GM23338 (cell line): ENCODE data around the gene RFXANK.

Source experiments
- CTCF ChIP-seq, 2 experiments: fragments of 200-600 bp in 1 of 2; sonication (generic) in 1 of 2; conservative IDR thresholded peaks; 2 replicates each; pipeline versions ENCODE4 v1.5.1 to v1.6.1; 2016 to 2017; ENCODE audit warnings: antibody characterized with exemption in 2 of 2, low read depth in 2 of 2, mild to moderate bottlenecking in 2 of 2, moderate library complexity in 1 of 2
- EZH2 ChIP-seq: fragments of 200-600 bp; sonication (generic); IDR thresholded peaks from one replicate; pipeline ENCODE4 v1.8.0; 2017; ENCODE audit warnings: antibody characterized with exemption, mild to moderate bottlenecking, low read depth; ENCODE audit not compliant: unreplicated experiment
- REST ChIP-seq: IDR thresholded peaks from one replicate; pipeline ENCODE4 v1.6.1; 2018; ENCODE audit warnings: antibody characterized with exemption; ENCODE audit not compliant: unreplicated experiment

GRCh38 chr19:19160461-19161035, 31.5 kb upstream of the RFXANK start:
- TF ChIP-seq CTCF (conservative IDR thresholded peaks at IDR 0.05; ENCODE audit: low read depth in 2 of 2) (no peak), EZH2 (no peak), REST (no peak)
